Neutrophil (primary cell): ENCODE measurements around the gene CCDC40.

Source experiments
- H3K27ac ChIP-seq: fragments of 200-600 bp; sonication (generic); 2 replicates; pipeline ENCODE4 v1.5.1; 2016; ENCODE audit warnings: mild to moderate bottlenecking, moderate library complexity
- H3K27me3 ChIP-seq: fragments of 200-600 bp; sonication (generic); 2 replicates; pipeline ENCODE4 v1.6.0; 2016; ENCODE audit warnings: mild to moderate bottlenecking
- H3K36me3 ChIP-seq: fragments of 200-600 bp; sonication (generic); 2 replicates; pipeline ENCODE4 v1.5.1; 2017
- H3K4me1 ChIP-seq, 2 experiments: fragments of 200-600 bp in 1 of 2; sonication (generic) in 1 of 2; 1 replicate in 1 of 2; 2 replicates in 1 of 2; pipeline versions ENCODE4 v1.5.1 to v1.6.1; 2013 to 2016; ENCODE audit warnings: low read depth in 1 of 2, low read length in 1 of 2, mild to moderate bottlenecking in 1 of 2, moderate library complexity in 1 of 2; ENCODE audit not compliant: control insufficient read depth in 1 of 2, insufficient read depth in 1 of 2
- H3K4me3 ChIP-seq, 2 experiments: fragments of 200-600 bp in 1 of 2; sonication (generic) in 1 of 2; 1 replicate in 1 of 2; 2 replicates in 1 of 2; pipeline ENCODE4 v1.5.1; 2013 to 2016; ENCODE audit warnings: low read depth in 1 of 2, low read length in 1 of 2, mild to moderate bottlenecking in 1 of 2, moderate library complexity in 1 of 2
- H3K9me3 ChIP-seq: fragments of 200-600 bp; sonication (generic); 2 replicates; pipeline ENCODE4 v1.5.1; 2016
- CTCF ChIP-seq: fragments of 200-600 bp; sonication (generic); IDR thresholded peaks from 2 replicates; pipeline ENCODE4 v1.5.1; 2016; ENCODE audit warnings: antibody characterized with exemption

CCDC40 gene

GRCh38 chr17:80072410-80072809, 36.0 kb downstream of the CCDC40 start:
- no peak for TF ChIP-seq CTCF
- H3K27ac ChIP-seq, result no peak overlapping the region
- no peaks in the 10 kb centered on the region for H3K9me3 ChIP-seq
- no peaks in the 10 kb centered on the region for H3K4me1 ChIP-seq
- no peaks in the 10 kb centered on the region for H3K36me3 ChIP-seq
- no peak overlapping the region for H3K4me3 ChIP-seq
- peaks cover 32% of the 10 kb centered on the region for H3K27me3 ChIP-seq

- Histone ChIP-seq H3K36me3 (no peaks in the 10 kb centered on the region), H3K9me3 (no peaks in the 10 kb centered on the region), H3K4me3 (no peak overlapping the region), H3K27me3 (no peaks in the 10 kb centered on the region), H3K27ac (no peak overlapping the region), H3K4me1 (peaks cover 0 to 8% of the 10 kb centered on the region in 2 experiments)
- TF ChIP-seq CTCF, result no peak
Observed at GRCh38 chr17:80080081-80080480, 43.6 kb downstream of the CCDC40 start.

GRCh38 chr17:80081596-80081995, 45.2 kb downstream of the CCDC40 start:
- no peak for TF ChIP-seq CTCF
- no peak overlapping the region for H3K27ac ChIP-seq

GRCh38 chr17:80082403-80083135, 46.1 kb downstream of the CCDC40 start:
- Histone ChIP-seq H3K27ac (no peak overlapping the region), H3K27me3 (peaks cover 11% of the 10 kb centered on the region), H3K36me3 (no peaks in the 10 kb centered on the region), H3K9me3 (no peaks in the 10 kb centered on the region), H3K4me3 (no peak overlapping the region), H3K4me1 (peaks cover 0 to 8% of the 10 kb centered on the region in 2 experiments)
- TF ChIP-seq CTCF, result peak; percentile 94

More at GRCh38 chr17:80081596-80081995, 45.2 kb downstream of the CCDC40 start:
- peaks cover 0 to 8% of the 10 kb centered on the region in 2 experiments for H3K4me1 ChIP-seq
- H3K4me3 ChIP-seq, result no peak overlapping the region
- no peaks in the 10 kb centered on the region for H3K36me3 ChIP-seq
- H3K9me3 ChIP-seq, result no peaks in the 10 kb centered on the region
- H3K27me3 ChIP-seq, result peaks cover 3% of the 10 kb centered on the region

GRCh38 chr17:80083136-80083661, 46.8 kb downstream of the CCDC40 start:
- no peak for TF ChIP-seq CTCF
- no peaks in the 10 kb centered on the region for H3K9me3 ChIP-seq
- no peaks in the 10 kb centered on the region for H3K36me3 ChIP-seq
- peaks cover 0 to 8% of the 10 kb centered on the region in 2 experiments for H3K4me1 ChIP-seq
- H3K27ac ChIP-seq, result no peak overlapping the region
- H3K27me3 ChIP-seq, result peaks cover 17% of the 10 kb centered on the region
- no peak overlapping the region for H3K4me3 ChIP-seq
